HEK293T (cell line): Measurements from ENCODE around the gene TMTC4.

Source experiments
- BHLHE40 ChIP-seq: fragments of 450-650 bp; IDR thresholded peaks from 2 replicates; pipeline ENCODE4 v1.6.1; 2016; ENCODE audit warnings: mild to moderate bottlenecking, moderate library complexity, borderline replicate concordance
- CTBP1 ChIP-seq: fragments of 450-650 bp; IDR thresholded peaks from 2 replicates; pipeline ENCODE4 v1.6.1; 2016; ENCODE audit warnings: borderline replicate concordance
- FOXA1 ChIP-seq: fragments of 450-650 bp; IDR thresholded peaks from 2 replicates; pipeline ENCODE4 v1.6.1; 2016; ENCODE audit warnings: mild to moderate bottlenecking
- SP1 ChIP-seq: fragments of 450-650 bp; IDR thresholded peaks from 2 replicates; pipeline ENCODE4 v1.6.1; 2017
- SUZ12 ChIP-seq: fragments of 450-650 bp; IDR thresholded peaks from 2 replicates; pipeline ENCODE4 v1.6.1; 2016; ENCODE audit warnings: mild to moderate bottlenecking
- TARDBP ChIP-seq: fragments of 450-650 bp; IDR thresholded peaks from 2 replicates; pipeline ENCODE4 v1.6.1; 2016

- TF ChIP-seq SP1 (no peak), TARDBP (no peak), FOXA1 (no peak), BHLHE40 (no peak), SUZ12 (no peak), CTBP1 (no peak)
Observed at GRCh38 chr13:100613031-100613430, 61.6 kb downstream of the TMTC4 start.
